Sigmoid colon (tissue), 7 donors: Measurements from ENCODE around the gene METRN. TPM values are rescaled to one million over a fixed set of nuclear protein-coding genes. Genes with fewer than 3 reads are reported as not detected.

Experiments used
- DNase-seq: peaks from one replicate; pipeline ENCODE4 v3.0.0-alpha.2; 2019
- H3K27ac ChIP-seq, 4 donors: fragments of 200-600 bp; sonication (generic); one replicate each; pipeline ENCODE4 v1.5.1; 2016 to 2019; ENCODE audit warnings: mild to moderate bottlenecking in 1 of 4
- H3K27me3 ChIP-seq, 3 donors: fragments of 200-600 bp; sonication (generic); one replicate each; pipeline ENCODE4 v1.5.1; 2019; ENCODE audit warnings: mild to moderate bottlenecking in 1 of 3
- H3K36me3 ChIP-seq, 4 donors: fragments of 200-600 bp; sonication (generic); one replicate each; pipeline ENCODE4 v1.5.1; 2016 to 2019
- H3K4me1 ChIP-seq, 4 donors: fragments of 200-600 bp; sonication (generic); one replicate each; pipeline ENCODE4 v1.5.1; 2017 to 2019
- H3K4me3 ChIP-seq, 4 donors: fragments of 200-600 bp; sonication (generic); one replicate each; pipeline ENCODE4 v1.5.1; 2017 to 2019; ENCODE audit warnings: mild to moderate bottlenecking in 2 of 4, moderate library complexity in 1 of 4
- H3K9me3 ChIP-seq, 4 donors: fragments of 200-600 bp in 3 of 4; sonication (generic) in 3 of 4; one replicate each; pipeline versions ENCODE4 v1.5.1 to v1.6.1; 2013 to 2019
- EP300 ChIP-seq, 4 donors: sonication (generic); formaldehyde crosslinking; IDR thresholded peaks; one replicate each; pipeline ENCODE4 v1.6.1; 2017; ENCODE audit warnings: antibody characterized with exemption in 4 of 4
- POLR2A ChIP-seq, 2 donors: fragments of 450-650 bp; IDR thresholded peaks; one replicate each; pipeline ENCODE4 v1.6.1; 2016; ENCODE audit warnings: antibody characterized with exemption in 2 of 2, mild to moderate bottlenecking in 2 of 2, moderate library complexity in 2 of 2
- POLR2AphosphoS5 ChIP-seq, 4 donors: sonication (generic); formaldehyde crosslinking; IDR thresholded peaks; one replicate each; pipeline ENCODE4 v1.6.1; 2017; ENCODE audit warnings: antibody characterized with exemption in 4 of 4
- whole genome bisulfite sequencing, 2 donors: extraction: QIAGEN DNeasy Blood & Tissue Kit; methylation state at CpG; one replicate each; pipeline ENCODE4 v1.1.7; 2013; 5-methylcytosine and 5-hydroxymethylcytosine counted together
- intact Hi-C: fragments of 100-400 bp; cut with DNase I; formaldehyde crosslinking; loops from one replicate; pipeline ENCODE4 v1.15.1; 2023
- polyA plus RNA-seq, 3 donors: library from polyadenylated mRNA; stranded (reverse); fragments of 200-250 nt; gene quantifications; one replicate each; pipeline ENCODE4 v1.2.3, GENCODE V29; 2013
- total RNA-seq, 4 donors: library from RNA; depleted of rRNA; stranded (reverse); fragments of >200 nt; gene quantifications; one replicate each; pipeline ENCODE4 v1.1.0, GENCODE V29; 2016
- TF ChIP-seq, protein P1 (sequence below), 4 experiments: fragments of 450-650 bp in 3 of 4; fragments of 200-600 bp in 1 of 4; IDR thresholded peaks; one replicate each; pipeline ENCODE4 v1.5.1; 2016 to 2019; ENCODE audit warnings: antibody characterized with exemption in 4 of 4, mild to moderate bottlenecking in 3 of 4, moderate library complexity in 2 of 4
- donor health status: healthy with polysubstance abuse.
- donor health status: Bipolar disorder and iron deficiency.
- donor health status: healthy.

Gene METRN
- total and polyA plus RNA-seq, 7 donors = 16.5 to 49.9 (median 31.8) TPM

DNA sequence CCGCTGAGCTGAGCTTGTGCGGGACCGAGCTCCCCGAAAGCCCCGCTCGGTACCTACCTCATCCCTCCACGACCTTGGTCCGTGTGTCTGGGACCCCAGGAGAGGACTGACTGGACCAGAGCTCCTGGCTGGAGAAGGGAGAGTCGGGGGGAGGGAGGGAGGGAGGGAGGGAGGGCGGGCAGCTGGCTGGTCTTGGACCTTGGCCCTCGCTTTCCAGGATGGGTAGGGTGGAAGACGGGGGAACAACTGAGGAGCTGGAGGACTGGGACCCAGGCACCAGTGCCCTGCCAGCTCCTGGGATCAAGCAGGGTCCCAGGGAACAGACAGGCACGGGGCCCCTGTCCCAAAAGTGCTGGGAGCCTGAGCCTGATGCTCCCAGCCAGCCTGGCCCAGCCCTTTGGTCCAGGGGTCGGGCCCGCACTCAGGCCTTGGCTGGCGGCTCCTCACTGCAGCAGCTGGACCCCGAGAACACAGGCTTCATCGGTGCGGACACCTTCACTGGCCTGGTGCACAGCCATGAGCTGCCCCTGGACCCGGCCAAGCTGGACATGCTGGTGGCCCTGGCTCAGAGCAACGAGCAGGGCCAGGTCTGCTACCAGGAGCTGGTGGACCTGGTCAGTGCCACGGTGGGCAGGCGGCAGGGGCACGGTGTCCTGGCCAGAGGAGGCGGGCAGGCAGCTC lies 38.9 kb upstream of the METRN start:
- Histone ChIP-seq H3K4me3 (peak overlapping the region; percentile 10 to 48 (median 36)), H3K27ac (peak overlapping the region in 3 of 4 donors; percentile 28 to 41 (median 32)), H3K9me3 (no peaks in the 10 kb centered on the region), H3K27me3 (no peaks in the 10 kb centered on the region), H3K4me1 (peaks cover 0 to 35% (median 25%) of the 10 kb centered on the region in 4 donors), H3K36me3 (peaks cover 21 to 32% (median 24%) of the 10 kb centered on the region in 4 donors)
- TF ChIP-seq POLR2AphosphoS5 (IDR thresholded peaks at IDR 0.05) (peak in 1 of 4 donors; percentile 4), EP300 (IDR thresholded peaks at IDR 0.05) (no peak), POLR2A (IDR thresholded peaks at IDR 0.05) (no peak)
- TF ChIP-seq, protein P1, sequence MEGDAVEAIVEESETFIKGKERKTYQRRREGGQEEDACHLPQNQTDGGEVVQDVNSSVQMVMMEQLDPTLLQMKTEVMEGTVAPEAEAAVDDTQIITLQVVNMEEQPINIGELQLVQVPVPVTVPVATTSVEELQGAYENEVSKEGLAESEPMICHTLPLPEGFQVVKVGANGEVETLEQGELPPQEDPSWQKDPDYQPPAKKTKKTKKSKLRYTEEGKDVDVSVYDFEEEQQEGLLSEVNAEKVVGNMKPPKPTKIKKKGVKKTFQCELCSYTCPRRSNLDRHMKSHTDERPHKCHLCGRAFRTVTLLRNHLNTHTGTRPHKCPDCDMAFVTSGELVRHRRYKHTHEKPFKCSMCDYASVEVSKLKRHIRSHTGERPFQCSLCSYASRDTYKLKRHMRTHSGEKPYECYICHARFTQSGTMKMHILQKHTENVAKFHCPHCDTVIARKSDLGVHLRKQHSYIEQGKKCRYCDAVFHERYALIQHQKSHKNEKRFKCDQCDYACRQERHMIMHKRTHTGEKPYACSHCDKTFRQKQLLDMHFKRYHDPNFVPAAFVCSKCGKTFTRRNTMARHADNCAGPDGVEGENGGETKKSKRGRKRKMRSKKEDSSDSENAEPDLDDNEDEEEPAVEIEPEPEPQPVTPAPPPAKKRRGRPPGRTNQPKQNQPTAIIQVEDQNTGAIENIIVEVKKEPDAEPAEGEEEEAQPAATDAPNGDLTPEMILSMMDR (IDR thresholded peaks at IDR 0.05) = no peak
- intact Hi-C loops = no loop called here
- no peak for DNase-seq
- 22 to 48% methylated on average over 25 of the region's 25 CpGs for WGBS, 2 donors

DNA sequence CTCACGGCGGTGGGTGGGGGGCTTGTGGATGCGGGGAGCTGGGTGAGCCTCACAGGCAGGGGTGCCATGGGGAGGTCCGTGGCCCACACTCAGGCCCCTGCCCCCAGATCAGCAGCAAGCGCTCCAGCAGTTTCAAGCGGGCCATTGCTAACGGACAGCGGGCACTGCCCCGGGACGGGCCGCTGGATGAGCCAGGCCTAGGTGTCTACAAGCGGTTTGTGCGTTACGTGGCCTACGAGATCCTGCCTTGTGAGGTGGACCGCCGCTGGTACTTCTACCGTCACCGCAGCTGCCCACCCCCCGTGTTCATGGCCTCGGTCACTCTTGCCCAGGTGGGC lies 38.4 kb upstream of the METRN start:
- Histone ChIP-seq H3K27me3 (no peaks in the 10 kb centered on the region), H3K4me1 (peaks cover 0 to 40% (median 30%) of the 10 kb centered on the region in 4 donors), H3K36me3 (peaks cover 17 to 27% (median 19%) of the 10 kb centered on the region in 4 donors), H3K4me3 (no peak overlapping the region), H3K27ac (no peak overlapping the region), H3K9me3 (no peaks in the 10 kb centered on the region)
- intact Hi-C loops = no loop called here
- TF ChIP-seq POLR2A (IDR thresholded peaks at IDR 0.05) (no peak), EP300 (IDR thresholded peaks at IDR 0.05) (no peak), POLR2AphosphoS5 (IDR thresholded peaks at IDR 0.05) (no peak)
- TF ChIP-seq, protein P1 (IDR thresholded peaks at IDR 0.05) = no peak
- DNase-seq = no peak
- WGBS, 2 donors = 29 to 87% methylated on average over 21 of the region's 21 CpGs

DNA sequence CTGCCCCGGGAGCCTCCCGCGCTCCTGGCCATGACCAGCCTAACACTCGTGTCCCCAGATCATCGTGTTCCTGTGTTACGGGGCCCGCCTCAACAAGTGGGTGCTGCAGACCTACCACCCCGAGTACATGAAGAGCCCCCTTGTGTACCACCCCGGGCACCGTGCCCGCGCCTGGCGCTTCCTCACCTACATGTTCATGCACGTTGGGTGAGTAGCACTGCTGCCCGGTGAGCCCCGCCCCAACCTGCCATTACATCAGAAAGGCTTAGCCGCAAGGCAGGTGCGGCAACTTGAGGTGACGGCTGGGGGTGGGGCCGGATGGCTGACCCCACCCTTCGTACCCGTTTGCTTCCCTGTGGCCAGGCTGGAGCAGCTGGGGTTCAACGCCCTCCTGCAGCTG lies 38.0 kb upstream of the METRN start:
- no peak for DNase-seq
- Histone ChIP-seq H3K36me3 (peaks cover 15 to 27% (median 19%) of the 10 kb centered on the region in 4 donors), H3K9me3 (no peaks in the 10 kb centered on the region), H3K27me3 (no peaks in the 10 kb centered on the region), H3K4me1 (peaks cover 0 to 44% (median 34%) of the 10 kb centered on the region in 4 donors), H3K4me3 (no peak overlapping the region), H3K27ac (no peak overlapping the region)
- TF ChIP-seq POLR2A (IDR thresholded peaks at IDR 0.05) (peak in 1 of 2 donors; percentile 19), POLR2AphosphoS5 (IDR thresholded peaks at IDR 0.05) (no peak)
- 16 to 52% methylated on average over 23 of the region's 23 CpGs for WGBS, 2 donors
- intact Hi-C loops = no loop called here

DNA sequence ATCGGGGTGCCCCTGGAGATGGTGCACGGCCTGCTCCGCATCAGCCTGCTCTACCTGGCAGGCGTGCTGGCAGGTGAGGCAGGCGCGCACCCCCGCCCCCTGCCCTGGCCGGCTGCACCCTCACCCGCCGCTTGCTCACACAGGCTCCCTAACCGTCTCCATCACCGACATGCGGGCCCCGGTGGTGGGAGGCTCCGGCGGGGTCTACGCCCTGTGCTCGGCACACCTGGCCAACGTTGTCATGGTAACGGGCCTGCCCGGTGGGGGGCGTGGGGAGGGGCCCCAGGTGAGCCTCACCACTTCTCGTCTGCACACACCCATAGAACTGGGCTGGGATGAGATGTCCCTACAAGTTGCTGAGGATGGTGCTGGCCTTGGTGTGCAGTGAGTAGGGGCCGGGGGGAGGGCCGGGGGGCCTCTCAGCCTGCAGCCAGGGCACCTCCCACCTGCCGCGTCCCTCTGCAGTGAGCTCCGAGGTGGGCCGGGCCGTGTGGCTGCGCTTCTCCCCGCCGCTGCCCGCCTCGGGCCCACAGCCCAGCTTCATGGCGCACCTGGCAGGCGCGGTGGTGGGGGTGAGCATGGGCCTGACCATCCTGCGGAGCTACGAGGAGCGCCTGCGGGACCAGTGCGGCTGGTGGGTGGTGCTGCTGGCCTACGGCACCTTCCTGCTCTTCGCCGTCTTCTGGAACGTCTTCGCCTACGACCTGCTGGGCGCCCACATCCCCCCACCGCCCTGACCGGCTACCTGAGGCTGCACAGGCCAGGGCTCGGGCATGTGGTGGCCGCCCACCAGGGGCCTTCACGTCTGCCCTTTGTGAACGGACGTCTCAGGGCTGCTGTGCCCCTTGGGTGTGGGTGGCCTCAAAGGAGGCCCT lies 37.4 kb upstream of the METRN start:
- intact Hi-C loops = no loop called here
- 49 to 63% methylated on average over 57 of the region's 57 CpGs for WGBS, 2 donors
- H3K36me3 ChIP-seq = peaks cover 15 to 27% (median 19%) of the 10 kb centered on the region in 4 donors
- H3K27ac ChIP-seq = no peak overlapping the region
- H3K4me3 ChIP-seq = no peak overlapping the region
- no peaks in the 10 kb centered on the region for H3K9me3 ChIP-seq
- TF ChIP-seq, protein P1 (IDR thresholded peaks at IDR 0.05) = no peak
- TF ChIP-seq POLR2A (IDR thresholded peaks at IDR 0.05) = no peak
- no peak for TF ChIP-seq EP300 (IDR thresholded peaks at IDR 0.05)
- no peak for TF ChIP-seq POLR2AphosphoS5 (IDR thresholded peaks at IDR 0.05)
- no peak for DNase-seq
- H3K27me3 ChIP-seq = no peaks in the 10 kb centered on the region
- H3K4me1 ChIP-seq = peaks cover 0 to 50% (median 40%) of the 10 kb centered on the region in 4 donors
